GM18861 (cell line): ENCODE results near the gene HS6ST3.

Experiments
- ATAC-seq: cut with Tn5 transposase; IDR thresholded peaks from one replicate; pipeline ENCODE4 v1.9.1; 2021; ENCODE audit not compliant: unreplicated experiment

Gene HS6ST3

GRCh38 chr13:96862999-96863398, 773.1 kb downstream of the HS6ST3 start:
- no peak for ATAC-seq

- no peak for ATAC-seq
Observed at GRCh38 chr13:96871469-96871868, 781.6 kb downstream of the HS6ST3 start.

- ATAC-seq, result no peak
Observed at GRCh38 chr13:96880419-96880818, 790.5 kb downstream of the HS6ST3 start.
